Measurements from ENCODE around the gene RNU1-4.
"Not testable (repeated sequence)": the region's sequence is repeated elsewhere in the genome, so short reads cannot be mapped to it uniquely, and the experiment has no call there.

- not testable (repeated sequence) for TF ChIP-seq CTCF (IDR thresholded peaks at IDR 0.05; ENCODE audit: low read depth, low read length); EZH2phosphoT487 (IDR thresholded peaks at IDR 0.05; ENCODE audit: low read depth)
These were observed 43.7 kb upstream of the RNU1-4 start for GRCh38 chr1:16696507-16697150.

Data from OCI-LY3 (cell line).